Upper lobe of left lung (tissue), 4 donors: ENCODE data around the gene TECPR1.

Experiments
- CTCF ChIP-seq, 6 experiments: fragments of 450-650 bp in 4 of 6; fragments of 200-600 bp in 2 of 6; sonication (generic) in 2 of 6; IDR thresholded peaks; one replicate each; pipeline ENCODE4 v1.5.1; 2016 to 2019; ENCODE audit warnings: antibody characterized with exemption in 6 of 6
- EP300 ChIP-seq, 4 donors: sonication (generic); formaldehyde crosslinking; IDR thresholded peaks; one replicate each; pipeline ENCODE4 v1.5.1; 2017; ENCODE audit warnings: antibody characterized with exemption in 4 of 4, control low read depth in 2 of 4
- POLR2A ChIP-seq, 4 donors: fragments of 450-650 bp; IDR thresholded peaks; one replicate each; pipeline ENCODE4 v1.5.1; 2016 to 2017; ENCODE audit warnings: antibody characterized with exemption in 4 of 4, mild to moderate bottlenecking in 2 of 4
- POLR2AphosphoS5 ChIP-seq, 2 donors: sonication (generic); formaldehyde crosslinking; IDR thresholded peaks; one replicate each; pipeline ENCODE4 v1.5.1; 2017; ENCODE audit warnings: antibody characterized with exemption in 2 of 2

- TF ChIP-seq CTCF (IDR thresholded peaks at IDR 0.05) = no peak
- no peak for TF ChIP-seq POLR2AphosphoS5 (IDR thresholded peaks at IDR 0.05)
- no peak for TF ChIP-seq POLR2A (IDR thresholded peaks at IDR 0.05)
- TF ChIP-seq EP300 (IDR thresholded peaks at IDR 0.05) = no peak
Observed at GRCh38 chr7:98242934-98243333, 9.1 kb downstream of the TECPR1 start.
